Stimulated activated CD4-positive, alpha-beta T cell treated with anti-CD3 and anti-CD28 coated beads, Interleukin-15, amount 100 ng/mL, for 1 hour (primary cell): ENCODE results near the gene THAP4.

Experiments
- DNase-seq, 2 donors: peaks; one replicate each; pipeline ENCODE4 v3.0.0-alpha.2; 2020; ENCODE audit warnings: low read depth in 1 of 2, low spot score in 1 of 2

Gene THAP4

GRCh38 chr2:241637018-241637794 lies at the start of gene THAP4, which contains the start of gene ATG4B:
THAP4 (minus strand) TSS chr2:241637158; CDS start chr2:241637017, 141 bp downstream.
ATG4B (plus strand) TSS chr2:241637693; CDS start chr2:241637715, 22 bp downstream.
- DNase-seq = peak; percentile 59 to 66

GRCh38 chr2:241686324-241686649 lies 49.3 kb upstream of the THAP4 start:
- DNase-seq = no peak

- no peak for DNase-seq
Observed at GRCh38 chr2:241680827-241681599, 44.1 kb upstream of the THAP4 start.

GRCh38 chr2:241680044-241680443 lies 43.1 kb upstream of the THAP4 start:
- no peak for DNase-seq

GRCh38 chr2:241678784-241679540 lies 42.0 kb upstream of the THAP4 start:
- DNase-seq = no peak

- DNase-seq = no peak
Observed at GRCh38 chr2:241678307-241678706, 41.3 kb upstream of the THAP4 start.

- DNase-seq = no peak
Observed at GRCh38 chr2:241677392-241677791, 40.4 kb upstream of the THAP4 start.

GRCh38 chr2:241676665-241677064 lies 39.7 kb upstream of the THAP4 start:
- no peak for DNase-seq

- no peak for DNase-seq
Observed at GRCh38 chr2:241675885-241676284, 38.9 kb upstream of the THAP4 start.

- no peak for DNase-seq
Observed at GRCh38 chr2:241673797-241674725, 37.1 kb upstream of the THAP4 start.

GRCh38 chr2:241673189-241673663 lies 36.3 kb upstream of the THAP4 start:
- no peak for DNase-seq

GRCh38 chr2:241672243-241673188 lies 35.6 kb upstream of the THAP4 start:
- no peak for DNase-seq

- DNase-seq = no peak
Observed at GRCh38 chr2:241671457-241672240, 34.7 kb upstream of the THAP4 start.

- DNase-seq = no peak
Observed at GRCh38 chr2:241670333-241671110, 33.6 kb upstream of the THAP4 start.

GRCh38 chr2:241668839-241669238 lies 31.9 kb upstream of the THAP4 start:
- DNase-seq = no peak

- DNase-seq = no peak
Observed at GRCh38 chr2:241668354-241668753, 31.4 kb upstream of the THAP4 start.

GRCh38 chr2:241666627-241667400 lies 29.9 kb upstream of the THAP4 start:
- DNase-seq = no peak
